SU-DHL-6 (cell line): ENCODE data around the gene ANKZF1.

ENCODE experiments used
- H2AFZ ChIP-seq: fragments of 200-600 bp; sonication (generic); 2 replicates; pipeline ENCODE4 v1.6.1; 2014; ENCODE audit warnings: low read depth, mild to moderate bottlenecking, moderate library complexity, mixed read lengths, antibody characterized with exemption, low read length; ENCODE audit not compliant: severe bottlenecking
- H3F3A ChIP-seq: fragments of 200-600 bp; shearing (Covaris generic); 2 replicates; pipeline ENCODE4 v1.6.0; 2016; ENCODE audit warnings: antibody characterized with exemption, mild to moderate bottlenecking; ENCODE audit not compliant: insufficient read depth
- H3K27ac ChIP-seq: fragments of 200-600 bp; sonication (generic); 2 replicates; pipeline ENCODE4 v1.5.1; 2016; ENCODE audit warnings: low read depth, mild to moderate bottlenecking, low read length, moderate library complexity, mixed read lengths
- H3K27me3 ChIP-seq: fragments of 200-600 bp; sonication (generic), shearing (Covaris generic); 2 replicates; pipeline ENCODE4 v1.6.0; 2014; ENCODE audit warnings: mild to moderate bottlenecking, low read length
- H3K36me3 ChIP-seq: fragments of 200-600 bp; sonication (generic); 2 replicates; pipeline ENCODE4 v1.6.1; 2014; ENCODE audit warnings: mild to moderate bottlenecking, low read length, mixed read lengths
- H3K4me2 ChIP-seq: fragments of 300-600, 200-600 bp; shearing (Covaris generic), sonication (generic); 2 replicates; pipeline ENCODE4 v1.6.0; 2014; ENCODE audit warnings: low read length, low read depth, mild to moderate bottlenecking; ENCODE audit not compliant: poor library complexity, severe bottlenecking
- H3K4me3 ChIP-seq: fragments of 200-600 bp; sonication (generic); 2 replicates; pipeline ENCODE4 v1.5.1; 2014; ENCODE audit warnings: antibody characterized with exemption, low read length, mild to moderate bottlenecking, mixed read lengths; ENCODE audit not compliant: insufficient read depth, poor library complexity, severe bottlenecking
- H3K79me2 ChIP-seq: fragments of 200-600 bp; sonication (generic); 2 replicates; pipeline ENCODE4 v1.6.1; 2014; ENCODE audit warnings: mild to moderate bottlenecking, low read length, moderate library complexity; ENCODE audit not compliant: insufficient read depth
- H3K9ac ChIP-seq: fragments of 200-600 bp; sonication (generic); 2 replicates; pipeline ENCODE4 v1.7.0; 2014; ENCODE audit warnings: mild to moderate bottlenecking, low read length
- H3K9me2 ChIP-seq: fragments of 200-600 bp; sonication (generic); replicated peaks from 2 replicates; pipeline ENCODE4 v1.6.1; 2014; ENCODE audit warnings: low read length; ENCODE audit not compliant: insufficient read depth
- H3K9me3 ChIP-seq: fragments of 200-600 bp; sonication (generic); 2 replicates; pipeline ENCODE4 v1.6.1; 2014; ENCODE audit warnings: low read length, mixed read lengths; ENCODE audit not compliant: insufficient read depth
- H4K20me1 ChIP-seq: fragments of 200-600 bp; sonication (generic); 2 replicates; pipeline ENCODE4 v1.6.1; 2014; ENCODE audit warnings: low read depth, mild to moderate bottlenecking, antibody characterized with exemption, low read length, moderate library complexity, mixed read lengths
- CTCF ChIP-seq: fragments of 200-600 bp; sonication (generic); IDR thresholded peaks from one replicate; pipeline ENCODE4 v1.5.1; 2017; ENCODE audit warnings: antibody characterized with exemption, mild to moderate bottlenecking, low read length, moderate library complexity; ENCODE audit not compliant: insufficient read depth, poor library complexity, severe bottlenecking
- EZH2phosphoT487 ChIP-seq: fragments of 200-600 bp; sonication (generic), shearing (Covaris generic); conservative IDR thresholded peaks from 2 replicates; pipeline ENCODE4 v1.6.1; 2018; ENCODE audit warnings: mild to moderate bottlenecking, antibody characterized with exemption, low read length, moderate library complexity, mixed read lengths

The ANKZF1 gene

DNA sequence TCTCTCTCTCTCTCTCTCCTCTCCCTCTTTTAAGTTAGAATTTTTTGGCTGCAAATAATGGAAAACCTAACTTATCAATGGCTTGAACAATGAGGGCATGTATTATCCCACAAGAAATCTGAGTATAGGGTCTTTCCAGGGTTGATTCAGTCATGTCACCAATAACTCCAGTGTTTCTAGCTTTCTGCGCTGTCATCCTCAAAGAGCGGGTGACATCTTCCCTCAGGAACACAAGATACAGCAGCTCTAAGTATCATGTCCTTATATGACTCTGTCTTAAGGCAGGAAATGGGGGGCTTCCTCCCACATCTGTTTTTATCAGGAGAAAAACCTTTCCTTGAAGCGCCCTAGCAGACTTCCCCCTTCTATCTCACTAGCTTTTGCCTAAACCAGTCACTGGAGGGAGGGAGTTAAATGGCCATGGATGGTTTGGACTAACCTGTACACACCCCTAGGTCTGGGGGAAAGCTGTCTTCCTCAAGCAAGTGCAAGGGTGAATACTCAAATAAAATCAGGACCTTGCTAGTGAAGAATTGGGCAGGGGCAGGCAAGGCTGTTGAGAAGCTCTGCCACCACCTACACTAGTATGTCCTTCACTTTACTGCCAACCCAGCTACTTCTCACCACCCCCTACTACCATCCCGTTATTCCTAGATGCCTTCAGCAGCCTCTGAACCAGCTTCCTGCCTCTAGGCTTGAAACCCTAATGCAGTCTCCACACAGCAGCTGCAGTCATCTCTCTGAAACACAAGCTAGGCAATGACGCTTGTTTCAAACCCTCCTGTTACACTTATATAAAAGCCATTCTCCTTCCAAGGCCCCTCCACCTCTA, 31.6 kb downstream of the ANKZF1 start:
- H4K20me1 ChIP-seq: no peaks in the 10 kb centered on the region
- no peaks in the 10 kb centered on the region for H3K9me3 ChIP-seq
- no peaks in the 10 kb centered on the region for H3K27me3 ChIP-seq
- H3K9me2 ChIP-seq: no peaks in the 10 kb centered on the region
- no peaks in the 10 kb centered on the region for H3K36me3 ChIP-seq
- H3K9ac ChIP-seq: no peak overlapping the region
- H3F3A ChIP-seq: no peaks in the 10 kb centered on the region
- no peak overlapping the region for H3K27ac ChIP-seq
- TF ChIP-seq CTCF: no peak
- no peak for TF ChIP-seq EZH2phosphoT487
- no peak overlapping the region for H2AFZ ChIP-seq
- no peak overlapping the region for H3K4me2 ChIP-seq
- no peak overlapping the region for H3K4me3 ChIP-seq
- H3K79me2 ChIP-seq: no peaks in the 10 kb centered on the region

GRCh38 chr2:219266232-219266631, 36.6 kb downstream of the ANKZF1 start:
- no peak overlapping the region for H3K4me3 ChIP-seq
- no peaks in the 10 kb centered on the region for H3K79me2 ChIP-seq
- H3K27me3 ChIP-seq: no peaks in the 10 kb centered on the region
- no peak for TF ChIP-seq EZH2phosphoT487
- TF ChIP-seq CTCF: no peak
- no peak overlapping the region for H2AFZ ChIP-seq
- H3K9ac ChIP-seq: no peak overlapping the region
- H3K27ac ChIP-seq: no peak overlapping the region
- H3K36me3 ChIP-seq: no peaks in the 10 kb centered on the region
- no peaks in the 10 kb centered on the region for H4K20me1 ChIP-seq
- no peak overlapping the region for H3K4me2 ChIP-seq
- no peaks in the 10 kb centered on the region for H3K9me2 ChIP-seq
- no peaks in the 10 kb centered on the region for H3K9me3 ChIP-seq
- H3F3A ChIP-seq: no peaks in the 10 kb centered on the region

DNA sequence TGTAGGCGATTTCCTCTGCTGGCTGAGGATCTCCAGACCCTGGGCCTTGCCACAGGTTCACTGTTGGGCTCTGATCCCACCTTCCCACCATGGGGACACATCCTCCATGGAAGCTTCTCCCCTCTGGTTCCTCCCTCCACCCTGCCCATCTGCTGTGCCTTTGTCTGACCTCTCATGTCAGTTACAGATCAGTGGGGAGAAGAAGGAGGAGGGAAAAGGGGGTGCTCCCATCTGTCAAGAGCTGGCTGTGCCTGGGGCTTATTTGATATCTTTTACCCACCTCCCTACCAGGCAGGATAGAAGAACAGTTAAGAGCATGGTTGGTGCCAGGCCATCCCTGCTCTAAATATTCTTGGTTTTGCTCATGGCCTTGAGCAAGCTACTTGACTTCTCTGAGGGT, 37.3 kb downstream of the ANKZF1 start:
- Histone ChIP-seq H3K79me2 (no peaks in the 10 kb centered on the region), H3K9me2 (no peaks in the 10 kb centered on the region), H3K9ac (no peak overlapping the region), H3K36me3 (no peaks in the 10 kb centered on the region), H3F3A (no peaks in the 10 kb centered on the region), H3K4me2 (no peak overlapping the region), H3K4me3 (no peak overlapping the region), H4K20me1 (no peaks in the 10 kb centered on the region), H3K27me3 (no peaks in the 10 kb centered on the region), H2AFZ (no peak overlapping the region), H3K27ac (no peak overlapping the region), H3K9me3 (no peaks in the 10 kb centered on the region)
- no peak for TF ChIP-seq CTCF
- TF ChIP-seq EZH2phosphoT487: no peak
